Karpas-422 (cell line): ENCODE results near the gene PDE4DIP. TPM values are rescaled to one million over a fixed set of nuclear protein-coding genes. Genes with fewer than 3 reads are reported as not detected.
"Not testable (repeated sequence)": the region's sequence is repeated elsewhere in the genome, so short reads cannot be mapped to it uniquely, and the experiment has no call there.

ENCODE experiments used
- DNase-seq: peaks from one replicate; pipeline ENCODE4 v3.0.0-alpha.2; 2015
- H2AFZ ChIP-seq: fragments of 200-600 bp; sonication (generic); 2 replicates; pipeline ENCODE4 v1.6.1; 2014; ENCODE audit warnings: antibody characterized with exemption, low read length, mixed read lengths
- H3K27ac ChIP-seq: fragments of 200-600 bp; sonication (generic); 2 replicates; pipeline ENCODE4 v1.5.1; 2014; ENCODE audit warnings: mild to moderate bottlenecking, low read length, moderate library complexity
- H3K27me3 ChIP-seq: fragments of 200-600 bp; sonication (generic); 2 replicates; pipeline ENCODE4 v1.6.1; 2014; ENCODE audit warnings: low read length, mixed read lengths
- H3K36me3 ChIP-seq: fragments of 200-600 bp; sonication (generic); 2 replicates; pipeline ENCODE4 v1.6.1; 2014; ENCODE audit warnings: low read length, mixed read lengths; ENCODE audit not compliant: insufficient read depth
- H3K4me1 ChIP-seq: fragments of 200-600 bp; sonication (generic); 2 replicates; pipeline ENCODE4 v1.6.1; 2014; ENCODE audit warnings: mild to moderate bottlenecking, low read length, mixed read lengths
- H3K4me2 ChIP-seq: fragments of 200-600 bp; sonication (generic); 2 replicates; pipeline ENCODE4 v1.6.1; 2014; ENCODE audit warnings: low read length, low read depth, mild to moderate bottlenecking; ENCODE audit not compliant: poor library complexity, severe bottlenecking
- H3K4me3 ChIP-seq: fragments of 200-600 bp; sonication (generic); 2 replicates; pipeline ENCODE4 v1.5.1; 2014; ENCODE audit warnings: mild to moderate bottlenecking, antibody characterized with exemption, low read length, mixed read lengths
- H3K79me2 ChIP-seq: fragments of 200-600 bp; sonication (generic); 2 replicates; pipeline ENCODE4 v1.6.1; 2014; ENCODE audit warnings: mild to moderate bottlenecking, low read length, mixed read lengths
- H3K9ac ChIP-seq: fragments of 200-600 bp; sonication (generic); 2 replicates; pipeline ENCODE4 v1.6.0; 2014; ENCODE audit warnings: low read length
- H3K9me2 ChIP-seq: fragments of 200-600 bp; sonication (generic), shearing (Covaris generic); replicated peaks from 2 replicates; pipeline ENCODE4 v1.6.0; 2014; ENCODE audit warnings: mild to moderate bottlenecking, low read length, moderate library complexity; ENCODE audit not compliant: insufficient read depth
- H3K9me3 ChIP-seq: fragments of 300-700, 200-600 bp; sonication (generic); 2 replicates; pipeline ENCODE4 v1.6.1; 2014; ENCODE audit warnings: low read length, mixed read lengths
- H4K20me1 ChIP-seq: fragments of 200-600 bp; sonication (generic); 2 replicates; pipeline ENCODE4 v1.6.1; 2014; ENCODE audit warnings: mild to moderate bottlenecking, antibody characterized with exemption, low read length, low read depth; ENCODE audit not compliant: insufficient read depth
- total RNA-seq: library from RNA; depleted of rRNA; stranded (reverse); fragments of >200 nt; shearing (Covaris generic); gene quantifications from 2 replicates; pipeline ENCODE4 v1.2.3, GENCODE V29; 2014; ENCODE audit warnings: low replicate concordance

Gene PDE4DIP
- total RNA-seq, 1 experiment from 2014 or later = 15.6 TPM

GRCh38 chr1:148901150-148901952, 57.1 kb downstream of the PDE4DIP start:
- not testable (repeated sequence) for H2AFZ ChIP-seq, H3K4me1 ChIP-seq, H3K9me2 ChIP-seq, H4K20me1 ChIP-seq, H3K27ac ChIP-seq, H3K4me2 ChIP-seq, H3K36me3 ChIP-seq, H3K9ac ChIP-seq, H3K79me2 ChIP-seq, H3K9me3 ChIP-seq, H3K27me3 ChIP-seq, H3K4me3 ChIP-seq, DNase-seq

GRCh38 chr1:148901953-148902341, 57.7 kb downstream of the PDE4DIP start:
- not testable (repeated sequence) for H3K36me3 ChIP-seq, H3K27me3 ChIP-seq

DNA sequence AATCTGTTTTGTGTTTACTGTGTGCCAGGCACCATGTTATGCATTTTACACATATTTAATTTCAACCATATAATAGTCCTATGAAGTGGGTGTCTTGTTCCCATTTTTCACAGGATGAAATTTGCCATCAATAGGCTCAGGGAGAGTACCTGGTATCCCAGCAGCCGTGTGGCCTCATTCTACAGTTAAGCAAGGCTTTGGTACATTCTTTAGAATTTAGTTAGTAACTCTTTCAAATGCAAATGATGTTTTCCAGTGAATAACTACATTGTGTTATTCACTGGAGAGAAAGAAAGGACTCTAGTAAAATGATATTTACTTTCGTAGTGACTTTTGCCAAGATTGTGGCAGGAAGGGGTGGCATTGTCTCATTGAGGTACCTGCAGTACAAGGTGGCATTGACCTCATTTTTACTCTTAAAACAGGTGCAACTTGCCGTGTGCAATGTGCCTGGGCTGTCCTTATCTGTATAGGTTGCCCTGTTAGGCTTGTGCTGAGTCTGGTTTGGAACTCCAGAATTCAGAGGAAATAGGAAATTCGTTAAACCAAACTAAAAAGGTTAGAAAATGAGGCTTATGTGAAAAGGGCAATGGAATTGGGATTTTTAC, 65.1 kb downstream of the PDE4DIP start:
- not testable (repeated sequence) for H3K4me1 ChIP-seq, H3K4me2 ChIP-seq, H3K36me3 ChIP-seq, H4K20me1 ChIP-seq, H2AFZ ChIP-seq, H3K27me3 ChIP-seq, H3K79me2 ChIP-seq, H3K9me2 ChIP-seq, H3K4me3 ChIP-seq, DNase-seq, H3K27ac ChIP-seq, H3K9me3 ChIP-seq, H3K9ac ChIP-seq

More at GRCh38 chr1:148901953-148902341, 57.7 kb downstream of the PDE4DIP start:
- not testable (repeated sequence) for H4K20me1 ChIP-seq, H3K79me2 ChIP-seq, H3K9me3 ChIP-seq, H3K4me3 ChIP-seq, H3K4me1 ChIP-seq, DNase-seq, H3K9ac ChIP-seq, H3K9me2 ChIP-seq, H3K27ac ChIP-seq, H3K4me2 ChIP-seq, H2AFZ ChIP-seq

GRCh38 chr1:148911303-148911928, 67.2 kb downstream of the PDE4DIP start:
- H2AFZ ChIP-seq, H3K9me2 ChIP-seq, H4K20me1 ChIP-seq, H3K9me3 ChIP-seq, DNase-seq, H3K79me2 ChIP-seq, H3K27me3 ChIP-seq, H3K27ac ChIP-seq, H3K4me1 ChIP-seq, H3K36me3 ChIP-seq, H3K4me2 ChIP-seq, H3K4me3 ChIP-seq, H3K9ac ChIP-seq: not testable (repeated sequence)

GRCh38 chr1:148916222-148916621, 72.0 kb downstream of the PDE4DIP start:
- H3K36me3 ChIP-seq, H4K20me1 ChIP-seq, H3K9me2 ChIP-seq, H3K79me2 ChIP-seq, H2AFZ ChIP-seq, H3K27me3 ChIP-seq, H3K4me1 ChIP-seq, H3K4me2 ChIP-seq, H3K9ac ChIP-seq, H3K4me3 ChIP-seq, H3K27ac ChIP-seq, H3K9me3 ChIP-seq, DNase-seq: not testable (repeated sequence)

DNA sequence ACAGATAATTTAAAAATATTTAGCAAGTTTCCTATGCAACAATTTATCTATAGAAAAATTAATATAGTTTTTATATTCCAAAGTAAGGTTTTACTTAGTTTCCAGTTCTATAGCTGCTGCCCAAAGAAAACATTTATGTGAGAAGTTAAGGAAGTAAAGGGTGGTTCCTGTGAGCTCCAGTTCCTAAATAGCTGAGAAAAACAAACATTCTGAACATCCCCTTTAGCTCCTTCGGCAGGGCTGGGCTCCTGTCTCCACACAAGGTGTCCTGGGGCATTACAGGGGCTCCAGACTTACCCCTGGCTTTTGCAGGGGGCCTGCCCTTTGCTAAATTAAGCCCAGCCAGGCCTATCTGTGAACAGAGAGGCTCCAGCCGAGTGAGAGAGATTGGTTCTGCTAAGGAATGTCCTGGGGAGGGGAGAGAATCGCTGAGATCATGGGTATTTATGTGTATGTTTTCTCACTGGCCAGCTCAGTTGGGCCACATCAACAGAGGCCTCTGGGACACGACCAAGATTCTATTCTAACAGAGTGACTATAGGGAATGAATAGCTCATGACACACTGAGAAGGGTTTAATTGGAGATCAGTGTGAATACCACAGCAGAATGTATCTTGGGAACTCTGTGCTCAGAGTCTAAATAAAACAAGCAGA, 72.6 kb downstream of the PDE4DIP start:
- H3K27ac ChIP-seq, H3K4me1 ChIP-seq, DNase-seq, H3K4me2 ChIP-seq, H4K20me1 ChIP-seq, H3K79me2 ChIP-seq, H3K36me3 ChIP-seq, H3K4me3 ChIP-seq, H2AFZ ChIP-seq, H3K27me3 ChIP-seq, H3K9me2 ChIP-seq, H3K9me3 ChIP-seq, H3K9ac ChIP-seq: not testable (repeated sequence)

DNA sequence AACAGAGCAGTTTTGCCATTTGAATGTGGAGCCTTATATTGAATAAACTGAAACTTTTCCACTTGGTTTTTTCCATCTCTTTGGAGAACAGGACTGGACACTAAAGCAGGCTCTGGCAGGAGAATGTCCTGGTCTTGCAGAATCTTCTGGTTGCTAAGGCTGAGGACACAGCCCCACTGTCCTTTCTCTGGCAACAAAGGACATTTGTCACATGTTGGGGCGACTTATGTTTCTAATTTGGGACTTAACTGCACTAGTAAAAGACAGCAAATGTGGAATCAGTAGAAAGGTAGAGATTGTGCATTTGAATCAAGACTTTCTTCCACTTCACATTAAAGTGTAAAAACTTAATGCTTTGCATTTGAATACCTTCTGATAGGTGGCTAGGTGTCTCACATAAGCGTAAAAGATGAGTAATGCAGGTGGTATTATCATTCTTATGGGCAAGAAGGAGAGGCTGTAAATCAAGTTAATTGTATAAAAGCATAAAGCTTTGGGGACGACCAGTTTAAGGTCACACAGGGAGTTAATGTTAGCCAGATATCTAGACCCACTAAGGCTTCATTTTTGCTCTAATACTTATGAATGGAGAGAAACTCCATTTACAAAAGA, 74.7 kb downstream of the PDE4DIP start:
- H3K4me1 ChIP-seq, H2AFZ ChIP-seq, DNase-seq, H3K27me3 ChIP-seq, H3K27ac ChIP-seq, H3K9ac ChIP-seq, H3K79me2 ChIP-seq, H3K4me3 ChIP-seq, H3K9me2 ChIP-seq, H4K20me1 ChIP-seq, H3K9me3 ChIP-seq, H3K4me2 ChIP-seq, H3K36me3 ChIP-seq: not testable (repeated sequence)

- H3K9ac ChIP-seq, H2AFZ ChIP-seq, H3K4me2 ChIP-seq, H3K9me2 ChIP-seq, H3K9me3 ChIP-seq, H3K79me2 ChIP-seq, H3K4me3 ChIP-seq, DNase-seq, H3K36me3 ChIP-seq, H4K20me1 ChIP-seq, H3K27ac ChIP-seq, H3K4me1 ChIP-seq, H3K27me3 ChIP-seq: not testable (repeated sequence)
Observed at GRCh38 chr1:148921047-148921446, 76.8 kb downstream of the PDE4DIP start.
